Rectal smooth muscle tissue (tissue), 1 donor: Measurements from ENCODE around the gene SOX10.

Experiments
- H3K27ac ChIP-seq: one replicate; pipeline ENCODE4 v1.7.0; 2013; ENCODE audit warnings: low read depth, low read length, inconsistent platforms
- H3K27me3 ChIP-seq: one replicate; pipeline ENCODE4 v1.7.0; 2013; ENCODE audit warnings: low read length; ENCODE audit not compliant: control insufficient read depth, insufficient read depth
- H3K36me3 ChIP-seq: one replicate; pipeline ENCODE4 v1.7.0; 2013; ENCODE audit warnings: low read length; ENCODE audit not compliant: control insufficient read depth, insufficient read depth
- H3K4me1 ChIP-seq: one replicate; pipeline ENCODE4 v1.7.0; 2013; ENCODE audit warnings: low read length; ENCODE audit not compliant: control insufficient read depth, insufficient read depth
- H3K4me3 ChIP-seq: one replicate; pipeline ENCODE4 v1.7.0; 2013; ENCODE audit warnings: low read length
- H3K9ac ChIP-seq: one replicate; pipeline ENCODE4 v1.7.0; 2013; ENCODE audit warnings: low read length

SOX10 gene

GRCh38 chr22:37983860-37984791 lies at the start of gene SOX10:
Gene SOX10 (minus strand): TSS chr22:37984555. CDS start chr22:37983784, 771 bp downstream.
- Histone ChIP-seq H3K27me3 (no peaks in the 10 kb centered on the region), H3K9ac (no peak within 1 kb of the TSS), H3K4me1 (no peaks in the 10 kb centered on the region), H3K27ac (peak within 1 kb of the TSS; percentile 10), H3K36me3 (peaks cover 6% of the 10 kb centered on the region), H3K4me3 (peak within 1 kb of the TSS; percentile 41)

GRCh38 chr22:38033522-38034277 lies 49.3 kb upstream of the SOX10 start:
- Histone ChIP-seq H3K9ac (no peak overlapping the region), H3K4me3 (peak overlapping the region; percentile 19), H3K27ac (peak overlapping the region; percentile 67)

GRCh38 chr22:38032681-38033521 lies 48.5 kb upstream of the SOX10 start:
- H3K27me3 ChIP-seq: no peaks in the 10 kb centered on the region
- H3K9ac ChIP-seq: no peak overlapping the region
- H3K36me3 ChIP-seq: no peaks in the 10 kb centered on the region
- H3K27ac ChIP-seq: peak overlapping the region; percentile 8
- peaks cover 16% of the 10 kb centered on the region for H3K4me1 ChIP-seq
- H3K4me3 ChIP-seq: no peak overlapping the region

More at GRCh38 chr22:38033522-38034277, 49.3 kb upstream of the SOX10 start:
- Histone ChIP-seq H3K4me1 (peaks cover 16% of the 10 kb centered on the region), H3K36me3 (no peaks in the 10 kb centered on the region), H3K27me3 (no peaks in the 10 kb centered on the region)

GRCh38 chr22:38031491-38031890 lies 47.1 kb upstream of the SOX10 start:
- Histone ChIP-seq H3K36me3 (no peaks in the 10 kb centered on the region), H3K4me1 (peaks cover 16% of the 10 kb centered on the region), H3K27me3 (no peaks in the 10 kb centered on the region), H3K9ac (no peak overlapping the region), H3K27ac (peak overlapping the region; percentile 45), H3K4me3 (no peak overlapping the region)

- peaks cover 16% of the 10 kb centered on the region for H3K4me1 ChIP-seq
- H3K27ac ChIP-seq: no peak overlapping the region
- no peaks in the 10 kb centered on the region for H3K36me3 ChIP-seq
Measured at GRCh38 chr22:38030311-38031133, 46.2 kb upstream of the SOX10 start.

GRCh38 chr22:38029901-38030300 lies 45.5 kb upstream of the SOX10 start:
- Histone ChIP-seq H3K27me3 (no peaks in the 10 kb centered on the region), H3K4me3 (no peak overlapping the region), H3K27ac (no peak overlapping the region), H3K4me1 (peaks cover 14% of the 10 kb centered on the region), H3K36me3 (no peaks in the 10 kb centered on the region), H3K9ac (no peak overlapping the region)

More at GRCh38 chr22:38030311-38031133, 46.2 kb upstream of the SOX10 start:
- H3K9ac ChIP-seq: no peak overlapping the region
- H3K27me3 ChIP-seq: no peaks in the 10 kb centered on the region
- H3K4me3 ChIP-seq: no peak overlapping the region

GRCh38 chr22:38029370-38029769 lies 45.0 kb upstream of the SOX10 start:
- Histone ChIP-seq H3K36me3 (no peaks in the 10 kb centered on the region), H3K9ac (no peak overlapping the region), H3K4me1 (peaks cover 10% of the 10 kb centered on the region), H3K4me3 (no peak overlapping the region), H3K27ac (no peak overlapping the region), H3K27me3 (no peaks in the 10 kb centered on the region)

GRCh38 chr22:38028344-38029130 lies 44.2 kb upstream of the SOX10 start:
- H3K4me1 ChIP-seq: peaks cover 2% of the 10 kb centered on the region
- no peak overlapping the region for H3K4me3 ChIP-seq
- H3K9ac ChIP-seq: no peak overlapping the region
- H3K27ac ChIP-seq: no peak overlapping the region
- no peaks in the 10 kb centered on the region for H3K36me3 ChIP-seq
- no peaks in the 10 kb centered on the region for H3K27me3 ChIP-seq

- no peak overlapping the region for H3K9ac ChIP-seq
- H3K27ac ChIP-seq: no peak overlapping the region
- H3K36me3 ChIP-seq: no peaks in the 10 kb centered on the region
- no peak overlapping the region for H3K4me3 ChIP-seq
- no peaks in the 10 kb centered on the region for H3K27me3 ChIP-seq
- H3K4me1 ChIP-seq: no peaks in the 10 kb centered on the region
Measured at GRCh38 chr22:38027487-38027886, 43.1 kb upstream of the SOX10 start.

GRCh38 chr22:38026130-38027111 lies 42.1 kb upstream of the SOX10 start:
- H3K4me1 ChIP-seq: no peaks in the 10 kb centered on the region
- H3K4me3 ChIP-seq: no peak overlapping the region
- H3K36me3 ChIP-seq: no peaks in the 10 kb centered on the region
- no peaks in the 10 kb centered on the region for H3K27me3 ChIP-seq
- H3K27ac ChIP-seq: no peak overlapping the region
- H3K9ac ChIP-seq: no peak overlapping the region
